ENCODE results near the gene UNC93A.
"Not testable (repeated sequence)": the region's sequence is repeated elsewhere in the genome, so short reads cannot be mapped to it uniquely, and the experiment has no call there.

The UNC93A gene

DNA sequence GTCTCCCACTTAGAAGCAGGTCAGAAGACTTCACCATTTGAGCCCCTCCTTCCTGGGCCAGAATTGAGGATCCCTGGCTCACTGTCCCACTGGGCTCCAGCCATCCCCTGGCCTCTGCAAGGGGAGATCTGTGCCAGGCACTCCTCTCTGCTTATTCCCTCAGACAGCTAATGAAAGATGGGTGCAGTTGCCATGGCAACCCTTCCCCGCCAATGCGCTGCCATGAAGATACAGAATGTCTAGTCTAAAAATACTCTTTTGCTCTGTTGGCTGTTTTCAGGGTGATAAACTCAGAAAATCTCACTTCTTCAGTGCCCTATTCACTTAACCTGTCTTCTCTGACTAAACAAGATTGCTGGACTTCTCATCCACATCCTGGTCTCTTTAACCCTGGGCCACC is 20.2 kb downstream of the UNC93A start:
- DNase-seq (ENCODE audit: low read depth), result no peak

DNA sequence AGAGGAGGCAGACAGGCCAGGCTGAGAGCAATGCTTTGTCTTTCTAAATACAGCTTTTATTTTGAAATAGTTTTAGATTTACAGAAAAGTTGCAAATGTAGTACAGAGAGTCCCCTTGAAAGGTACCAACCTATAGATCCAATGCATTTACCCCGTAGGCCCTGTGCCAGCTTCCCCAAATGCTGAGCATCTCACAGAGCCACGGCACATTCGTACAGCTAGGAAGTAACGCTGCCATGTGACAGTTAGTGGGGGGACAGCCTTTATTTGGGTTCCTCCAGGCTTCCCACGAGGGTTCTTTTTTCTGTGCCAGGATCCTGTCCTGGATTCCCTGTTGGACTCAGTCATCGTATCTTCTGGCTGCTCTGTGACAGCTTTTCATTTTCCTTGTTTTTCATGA is 20.6 kb downstream of the UNC93A start:
- DNase-seq (ENCODE audit: low read depth), result not testable (repeated sequence)

DNA sequence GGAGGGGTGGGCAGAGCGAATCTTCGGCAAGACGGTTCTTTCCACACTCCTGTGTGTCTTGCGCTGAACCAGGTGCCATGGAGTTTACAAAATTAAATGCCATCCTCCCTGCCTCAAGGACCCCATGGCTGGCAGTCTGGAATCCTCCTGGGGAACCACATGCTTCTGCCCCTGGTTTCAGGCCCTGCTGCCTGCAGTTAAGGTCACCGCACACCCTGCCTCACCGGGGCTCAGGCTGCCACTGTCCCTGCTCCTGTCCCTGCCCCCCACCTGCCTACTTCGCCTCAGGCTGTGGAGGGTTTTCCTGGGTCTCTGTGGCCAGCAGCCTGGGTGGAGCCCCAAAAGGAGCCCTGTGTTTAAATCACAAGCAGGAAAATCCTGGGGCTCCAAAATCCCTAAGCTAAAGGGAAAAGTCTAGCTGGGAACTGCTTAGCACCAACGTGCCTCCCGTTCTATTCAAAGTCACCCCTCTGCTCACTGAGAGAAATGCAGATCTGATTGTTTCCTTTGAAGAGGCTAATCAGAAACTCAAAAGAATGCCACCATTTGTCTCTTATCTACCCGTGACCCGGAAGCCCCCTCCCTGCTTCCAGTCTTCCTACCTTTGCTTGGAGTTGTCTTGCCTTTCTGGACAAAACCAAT is 23.2 kb downstream of the UNC93A start:
- DNase-seq (ENCODE audit: low read depth), result no peak

GRCh38 chr6:167317172-167317571 is 26.1 kb downstream of the UNC93A start:
- DNase-seq (ENCODE audit: low read depth), result no peak

- DNase-seq (ENCODE audit: low read depth), result not testable (repeated sequence)
Observed at GRCh38 chr6:167318354-167318753, 27.2 kb downstream of the UNC93A start.

- not testable (repeated sequence) for DNase-seq (ENCODE audit: low read depth)
Observed at GRCh38 chr6:167318856-167319255, 27.7 kb downstream of the UNC93A start.

DNA sequence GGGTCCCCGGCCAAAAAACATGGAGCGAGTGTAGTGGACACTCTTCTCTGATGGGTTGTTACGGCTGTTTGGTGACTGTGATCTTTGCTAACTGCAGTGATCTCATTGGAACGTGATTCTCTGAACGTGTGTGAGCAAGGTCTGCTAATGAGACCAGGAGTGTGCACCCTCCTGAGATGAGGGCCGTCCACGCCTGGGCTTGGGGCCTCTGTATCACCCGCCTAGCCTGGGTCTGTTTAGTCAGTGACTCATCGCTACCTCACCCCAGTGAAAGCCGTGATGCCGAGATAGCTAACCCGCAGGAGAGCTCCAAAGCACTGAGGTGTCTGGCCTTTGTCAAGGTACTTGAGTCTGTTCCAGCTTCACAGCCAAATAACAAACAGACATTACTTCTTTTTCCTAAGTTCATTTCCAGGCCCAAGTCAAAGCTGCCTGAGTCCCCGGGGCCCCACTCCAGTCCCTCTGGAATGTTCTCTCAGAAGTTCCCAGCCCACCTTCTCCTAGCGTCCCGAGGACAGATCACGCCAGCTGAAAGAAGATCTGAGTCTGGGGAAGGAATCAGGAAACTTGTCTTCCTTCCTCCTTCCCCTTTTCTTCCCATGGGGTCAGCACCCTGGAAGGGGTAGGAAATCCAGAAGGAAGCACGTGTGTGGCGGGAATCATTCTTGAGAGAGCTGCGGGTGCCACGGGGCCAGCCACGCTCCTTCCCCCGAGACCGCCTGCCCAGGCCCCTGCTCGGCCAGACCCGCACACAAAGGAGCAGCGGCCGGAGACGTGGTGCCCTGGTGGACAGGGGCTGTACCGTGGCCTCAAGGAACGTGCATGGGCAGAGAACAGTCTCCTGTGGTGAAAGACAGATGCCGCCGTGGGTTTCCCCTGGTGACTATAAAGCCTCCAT is 29.0 kb downstream of the UNC93A start:
- DNase-seq (ENCODE audit: low read depth), result not testable (repeated sequence)

- not testable (repeated sequence) for DNase-seq (ENCODE audit: low read depth)
Observed at GRCh38 chr6:167320754-167321056, 29.6 kb downstream of the UNC93A start.

DNA sequence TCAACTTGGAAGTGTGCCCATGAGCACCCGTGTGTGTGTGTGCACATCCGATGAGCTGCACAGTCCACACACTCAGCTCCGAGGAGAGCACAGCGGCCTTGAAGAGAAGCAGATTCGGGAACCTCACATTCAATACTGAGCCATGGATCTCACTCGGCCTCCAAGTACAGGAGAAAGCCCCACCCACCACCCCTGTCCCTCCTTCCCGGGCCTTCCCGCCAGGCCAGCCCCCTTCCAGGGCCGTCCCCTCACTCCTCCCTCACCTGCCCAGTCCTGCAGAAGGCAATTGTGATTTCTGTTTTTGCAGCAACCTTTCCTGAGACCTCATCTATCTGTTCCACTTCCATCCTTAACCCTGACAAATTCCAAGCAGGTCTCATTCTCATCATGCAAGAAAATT is 30.1 kb downstream of the UNC93A start:
- DNase-seq (ENCODE audit: low read depth), result not testable (repeated sequence)

GRCh38 chr6:167323111-167323510 is 32.0 kb downstream of the UNC93A start:
- DNase-seq (ENCODE audit: low read depth), result no peak

- DNase-seq (ENCODE audit: low read depth), result no peak
Observed at GRCh38 chr6:167324111-167324510, 33.0 kb downstream of the UNC93A start.

DNA sequence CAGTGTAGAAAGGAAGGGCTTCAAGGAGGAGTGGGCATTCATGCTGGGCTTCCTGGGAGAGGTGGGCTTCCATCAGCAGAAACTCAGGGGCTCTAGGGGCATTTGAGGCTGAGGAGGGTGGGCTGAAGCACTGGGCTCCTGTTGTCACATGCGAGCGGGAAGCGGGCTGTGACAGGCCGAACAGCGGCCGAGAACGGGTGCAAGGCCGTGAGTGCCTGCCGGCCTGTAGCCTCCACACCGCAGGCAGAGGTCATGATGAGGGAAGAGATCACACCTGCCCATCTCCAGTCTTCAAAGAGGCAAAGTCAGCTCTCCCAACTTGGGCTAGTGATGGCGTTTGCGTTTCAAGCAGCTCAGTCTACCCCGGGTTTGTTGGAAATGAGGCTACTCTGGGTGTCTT is 34.7 kb downstream of the UNC93A start:
- no peak for DNase-seq (ENCODE audit: low read depth)

GRCh38 chr6:167327391-167327790 is 36.3 kb downstream of the UNC93A start:
- no peak for DNase-seq (ENCODE audit: low read depth)

- no peak for DNase-seq (ENCODE audit: low read depth)
Observed at GRCh38 chr6:167328086-167328485, 37.0 kb downstream of the UNC93A start.

DNA sequence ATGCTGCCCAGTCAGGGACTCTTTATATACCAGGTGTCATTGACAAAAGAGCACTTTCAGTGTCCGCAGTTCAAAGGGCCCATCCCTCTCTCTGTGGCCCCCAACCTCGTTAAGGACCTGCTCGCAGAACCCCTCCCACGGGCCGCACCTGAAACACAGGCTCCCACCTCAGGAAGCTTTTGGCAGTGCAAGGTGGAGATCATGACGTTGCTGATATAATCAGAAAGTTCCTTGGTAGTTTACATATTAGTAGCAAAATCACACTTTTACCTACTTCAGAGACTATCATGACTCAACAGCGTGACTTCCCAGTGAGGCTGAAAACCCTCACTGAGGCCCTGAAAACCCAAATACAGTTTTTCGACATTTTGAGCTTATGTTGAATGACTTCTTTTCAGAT is 37.9 kb downstream of the UNC93A start:
- DNase-seq (ENCODE audit: low read depth), result no peak

DNA sequence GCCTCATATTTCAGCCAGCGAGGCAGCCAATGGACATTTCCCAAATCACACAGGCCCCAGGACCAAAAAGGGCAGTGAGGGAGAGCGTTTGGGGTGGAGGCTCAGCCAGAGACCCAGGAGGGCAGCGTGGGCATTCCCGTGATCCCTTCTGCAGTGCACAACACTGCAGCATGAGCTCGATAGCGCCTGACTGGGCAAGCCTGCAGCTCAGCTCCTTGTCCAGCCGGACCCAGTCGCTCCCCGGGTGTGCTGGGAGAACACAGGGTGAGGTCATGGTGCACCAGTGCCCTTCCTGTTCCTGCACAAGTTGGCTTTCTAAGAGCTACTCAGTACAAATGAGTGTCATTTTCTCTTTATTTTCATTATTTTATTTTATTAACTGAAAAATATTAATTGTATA is 39.6 kb downstream of the UNC93A start:
- DNase-seq (ENCODE audit: low read depth), result no peak

DNA sequence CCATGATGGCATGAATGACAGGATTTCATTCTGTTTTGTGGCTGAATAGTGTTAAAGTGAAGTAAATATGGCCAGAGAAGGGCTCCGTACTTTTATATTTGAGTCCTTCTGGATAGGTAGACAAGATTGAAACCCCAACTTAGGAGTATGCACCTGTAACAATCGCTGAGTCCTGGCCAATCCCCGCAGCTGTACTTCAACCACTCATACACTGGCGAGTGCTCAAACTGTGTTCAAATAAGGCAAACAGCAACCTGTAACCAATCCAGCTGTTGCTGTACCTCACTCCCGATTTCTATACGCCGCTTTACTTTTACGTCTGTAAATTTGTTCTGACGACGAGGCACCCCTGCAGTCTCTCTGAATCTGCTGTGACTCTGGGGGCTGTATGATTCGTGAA is 40.5 kb downstream of the UNC93A start:
- DNase-seq (ENCODE audit: low read depth), result no peak

DNA sequence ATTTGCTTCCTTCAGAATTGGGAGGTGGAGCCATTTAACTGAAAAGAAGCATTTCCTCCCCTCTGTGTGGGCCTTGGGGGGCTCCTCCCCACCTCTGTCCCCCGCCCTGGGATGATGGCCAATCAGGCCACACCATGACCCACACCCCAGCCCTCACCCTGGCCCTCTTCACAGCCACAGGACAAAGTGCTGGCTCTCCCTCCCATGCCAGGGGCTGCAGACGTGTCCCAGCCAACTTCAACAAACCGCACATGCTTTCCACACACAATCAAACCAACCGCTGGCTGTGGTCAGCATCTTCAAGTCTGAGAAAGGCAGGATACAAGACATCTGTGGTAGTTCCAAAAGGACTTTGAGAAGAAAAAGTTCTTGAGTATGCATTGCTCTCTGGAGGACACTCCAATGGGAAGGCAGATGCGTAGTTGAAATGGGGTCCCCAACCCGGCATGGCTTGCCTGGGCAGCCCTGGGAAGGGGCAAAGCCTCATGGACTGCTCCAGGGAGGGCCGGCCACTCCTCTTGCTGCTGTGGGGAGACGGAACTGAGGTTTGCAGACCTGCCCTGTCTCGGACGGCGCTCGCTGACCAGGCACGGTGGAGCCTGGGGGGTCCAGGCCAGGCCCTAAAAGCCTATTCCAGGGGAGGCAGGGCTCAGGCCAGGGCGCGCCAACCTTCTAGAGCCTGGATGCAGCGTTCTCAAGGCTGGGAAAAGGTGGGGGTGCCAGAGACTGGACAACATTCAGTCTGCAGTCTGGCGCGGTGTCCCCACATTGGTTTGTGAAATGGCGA is 45.9 kb downstream of the UNC93A start:
- no peak for DNase-seq (ENCODE audit: low read depth)

DNA sequence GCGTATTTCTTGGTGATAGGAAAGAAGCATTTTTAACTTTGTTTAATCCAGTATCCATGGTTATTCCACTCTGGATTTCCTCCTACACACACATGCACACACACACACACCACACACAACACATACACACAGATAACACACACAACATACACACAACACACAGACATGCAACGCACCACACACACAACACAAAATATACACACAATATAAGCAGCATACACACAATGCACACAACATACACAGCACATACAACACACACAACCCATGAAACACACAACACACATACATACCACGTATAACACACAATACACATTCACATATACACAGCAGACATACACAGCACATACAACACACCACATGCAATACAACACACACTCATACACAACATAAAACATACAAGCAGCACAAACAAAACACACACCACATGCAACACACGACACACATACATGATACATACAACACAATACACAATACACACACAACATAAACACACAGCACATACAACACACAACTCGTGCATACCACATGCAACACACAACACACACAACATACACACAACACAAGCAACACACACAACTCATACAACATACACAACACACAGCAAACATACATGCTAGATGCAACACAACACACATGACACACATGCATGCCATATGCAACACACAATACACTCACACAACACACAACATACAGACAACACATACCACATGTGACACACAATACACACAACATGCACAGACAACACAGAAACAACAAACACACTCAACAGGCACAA is 46.7 kb downstream of the UNC93A start:
- no peak for DNase-seq (ENCODE audit: low read depth)

GRCh38 chr6:167338541-167339117 is 47.5 kb downstream of the UNC93A start:
- DNase-seq (ENCODE audit: low read depth), result no peak

DNA sequence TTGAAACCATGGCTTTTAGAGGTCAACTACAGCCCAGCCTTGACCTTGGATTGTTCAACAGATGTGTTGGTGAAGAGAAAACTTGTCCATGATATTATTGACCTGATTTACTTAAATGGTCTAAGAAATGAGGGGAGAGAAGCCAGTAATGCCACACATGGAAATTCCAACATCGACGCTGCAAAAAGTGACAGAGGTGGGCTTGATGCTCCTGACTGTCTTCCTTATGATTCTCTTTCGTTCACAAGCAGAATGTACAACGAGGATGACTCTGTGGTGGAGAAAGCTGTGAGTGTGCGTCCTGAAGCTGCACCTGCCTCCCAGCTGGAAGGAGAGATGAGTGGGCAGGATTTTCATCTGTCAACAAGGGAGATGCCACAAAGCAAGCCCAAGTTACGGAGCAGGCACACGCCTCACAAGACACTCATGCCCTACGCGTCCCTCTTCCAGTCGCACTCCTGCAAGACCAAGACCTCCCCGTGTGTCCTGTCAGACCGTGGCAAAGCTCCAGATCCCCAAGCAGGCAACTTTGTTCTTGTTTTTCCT is 50.0 kb downstream of the UNC93A start:
- no peak for DNase-seq (ENCODE audit: low read depth)
